ENCODE results near the gene PYY. TPM values are rescaled to one million over a fixed set of nuclear protein-coding genes. Genes with fewer than 3 reads are reported as not detected.

Gene PYY
- total RNA-seq, 2 experiments from 2014 or later = not detected

DNA sequence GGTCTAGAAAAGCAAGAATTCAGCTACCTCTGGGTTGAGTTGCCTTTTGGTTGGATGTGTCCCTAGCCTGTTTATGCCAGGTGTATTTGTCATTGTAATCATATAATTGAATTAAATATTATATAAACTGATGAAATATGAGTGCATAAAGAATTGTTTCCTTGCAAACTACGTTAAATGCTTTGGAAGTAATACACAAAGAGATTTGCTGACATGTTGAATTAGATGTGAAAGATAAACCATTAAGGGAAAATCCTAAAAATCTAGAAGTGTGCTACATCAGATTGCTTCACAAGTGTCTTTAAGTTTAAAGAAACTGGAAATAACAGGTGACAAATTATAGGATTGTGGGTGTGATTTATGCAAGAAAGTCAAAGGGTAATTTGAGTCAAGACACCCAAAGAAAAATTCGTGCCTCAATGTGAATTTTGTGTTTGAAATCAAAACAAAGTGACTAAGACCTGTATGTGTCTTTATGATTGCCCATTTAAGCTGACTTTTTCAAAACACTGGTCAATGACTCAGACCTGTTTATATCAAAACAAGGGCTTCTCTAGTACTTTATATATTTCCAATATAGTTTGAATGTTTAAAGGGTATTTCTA is 5.1 kb upstream of the PYY start:
- no peak for DNase-seq (ENCODE audit: low spot score)
- H3K79me2 ChIP-seq (ENCODE audit: insufficient read depth, low read depth, low read length) = no peaks in the 10 kb centered on the region
- no peak overlapping the region for H3K4me2 ChIP-seq (ENCODE audit: low read length)
- H3K9me2 ChIP-seq (ENCODE audit: insufficient read depth, low read length) = no peaks in the 10 kb centered on the region
- H3K4me1 ChIP-seq (ENCODE audit: insufficient read depth, low read length, poor library complexity, severe bottlenecking) = no peaks in the 10 kb centered on the region
- H3K36me3 ChIP-seq (ENCODE audit: insufficient read depth, low read length) = no peaks in the 10 kb centered on the region
- no peaks in the 10 kb centered on the region for H4K20me1 ChIP-seq (ENCODE audit: insufficient read depth, low read length)
- H3K27ac ChIP-seq (ENCODE audit: low read depth, low read length, poor library complexity, severe bottlenecking) = no peak overlapping the region
- ChIA-PET CTCF (ENCODE audit: unreplicated experiment) (no interaction called here), POLR2A (no interaction called here)
- intact Hi-C loops (cut with micrococcal nuclease; ENCODE audit: unreplicated experiment) = no loop called here
- no TSS peak for BruUV-seq (replicated peaks)
- no peak overlapping the region for H2AFZ ChIP-seq (ENCODE audit: low read length)
- no peaks in the 10 kb centered on the region for H3K9me3 ChIP-seq (ENCODE audit: low read length)
- H3K4me3 ChIP-seq (ENCODE audit: low read depth, low read length, poor library complexity, severe bottlenecking) = no peak overlapping the region
- TF ChIP-seq, protein P1, sequence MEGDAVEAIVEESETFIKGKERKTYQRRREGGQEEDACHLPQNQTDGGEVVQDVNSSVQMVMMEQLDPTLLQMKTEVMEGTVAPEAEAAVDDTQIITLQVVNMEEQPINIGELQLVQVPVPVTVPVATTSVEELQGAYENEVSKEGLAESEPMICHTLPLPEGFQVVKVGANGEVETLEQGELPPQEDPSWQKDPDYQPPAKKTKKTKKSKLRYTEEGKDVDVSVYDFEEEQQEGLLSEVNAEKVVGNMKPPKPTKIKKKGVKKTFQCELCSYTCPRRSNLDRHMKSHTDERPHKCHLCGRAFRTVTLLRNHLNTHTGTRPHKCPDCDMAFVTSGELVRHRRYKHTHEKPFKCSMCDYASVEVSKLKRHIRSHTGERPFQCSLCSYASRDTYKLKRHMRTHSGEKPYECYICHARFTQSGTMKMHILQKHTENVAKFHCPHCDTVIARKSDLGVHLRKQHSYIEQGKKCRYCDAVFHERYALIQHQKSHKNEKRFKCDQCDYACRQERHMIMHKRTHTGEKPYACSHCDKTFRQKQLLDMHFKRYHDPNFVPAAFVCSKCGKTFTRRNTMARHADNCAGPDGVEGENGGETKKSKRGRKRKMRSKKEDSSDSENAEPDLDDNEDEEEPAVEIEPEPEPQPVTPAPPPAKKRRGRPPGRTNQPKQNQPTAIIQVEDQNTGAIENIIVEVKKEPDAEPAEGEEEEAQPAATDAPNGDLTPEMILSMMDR (conservative IDR thresholded peaks at IDR 0.05; ENCODE audit: low read length) = no peak
- TF ChIP-seq EZH2phosphoT487 (IDR thresholded peaks at IDR 0.05; ENCODE audit: borderline replicate concordance, low read depth, low read length) = no peak

DNA sequence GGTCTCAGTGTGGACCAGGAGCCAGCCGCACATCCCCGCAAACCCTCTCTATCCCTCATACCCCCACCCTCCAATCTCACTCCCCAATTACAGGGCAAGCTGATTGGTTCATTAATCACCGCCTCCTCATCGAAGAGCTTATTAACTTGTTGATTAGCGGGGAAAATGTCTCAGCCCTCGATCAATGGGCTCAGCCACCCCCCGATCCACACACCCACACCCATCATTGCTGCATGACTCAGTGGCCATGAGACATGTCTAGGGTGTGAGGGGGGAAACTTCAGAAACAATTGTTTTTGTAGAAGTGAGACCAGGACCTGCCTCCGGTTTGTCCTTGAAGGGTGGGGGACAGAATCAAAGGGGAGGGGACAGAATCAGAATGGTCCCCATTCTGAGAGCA is 2.5 kb upstream of the PYY start:
- POLR2A ChIA-PET = interaction anchor here (0.6 kb wide), 1 partner anchor 114 kb away, joined by 5 read pairs; no protein-coding TSS in a partner anchor
- no peak overlapping the region for H3K4me2 ChIP-seq (ENCODE audit: low read length)
- no peak for TF ChIP-seq EZH2phosphoT487 (IDR thresholded peaks at IDR 0.05; ENCODE audit: borderline replicate concordance, low read depth, low read length)
- H2AFZ ChIP-seq (ENCODE audit: low read length) = no peak overlapping the region
- BruUV-seq (replicated peaks) = no TSS peak
- H3K79me2 ChIP-seq (ENCODE audit: insufficient read depth, low read depth, low read length) = no peaks in the 10 kb centered on the region
- CTCF ChIA-PET (ENCODE audit: unreplicated experiment) = no interaction called here
- H3K9me2 ChIP-seq (ENCODE audit: insufficient read depth, low read length) = no peaks in the 10 kb centered on the region
- no peak for DNase-seq (ENCODE audit: low spot score)
- no peaks in the 10 kb centered on the region for H4K20me1 ChIP-seq (ENCODE audit: insufficient read depth, low read length)
- intact Hi-C loops (cut with micrococcal nuclease; ENCODE audit: unreplicated experiment) = no loop called here
- no peaks in the 10 kb centered on the region for H3K9me3 ChIP-seq (ENCODE audit: low read length)
- no peaks in the 10 kb centered on the region for H3K36me3 ChIP-seq (ENCODE audit: insufficient read depth, low read length)
- no peak overlapping the region for H3K27ac ChIP-seq (ENCODE audit: low read depth, low read length, poor library complexity, severe bottlenecking)
- H3K4me3 ChIP-seq (ENCODE audit: low read depth, low read length, poor library complexity, severe bottlenecking) = no peak overlapping the region
- no peaks in the 10 kb centered on the region for H3K4me1 ChIP-seq (ENCODE audit: insufficient read depth, low read length, poor library complexity, severe bottlenecking)

DNA sequence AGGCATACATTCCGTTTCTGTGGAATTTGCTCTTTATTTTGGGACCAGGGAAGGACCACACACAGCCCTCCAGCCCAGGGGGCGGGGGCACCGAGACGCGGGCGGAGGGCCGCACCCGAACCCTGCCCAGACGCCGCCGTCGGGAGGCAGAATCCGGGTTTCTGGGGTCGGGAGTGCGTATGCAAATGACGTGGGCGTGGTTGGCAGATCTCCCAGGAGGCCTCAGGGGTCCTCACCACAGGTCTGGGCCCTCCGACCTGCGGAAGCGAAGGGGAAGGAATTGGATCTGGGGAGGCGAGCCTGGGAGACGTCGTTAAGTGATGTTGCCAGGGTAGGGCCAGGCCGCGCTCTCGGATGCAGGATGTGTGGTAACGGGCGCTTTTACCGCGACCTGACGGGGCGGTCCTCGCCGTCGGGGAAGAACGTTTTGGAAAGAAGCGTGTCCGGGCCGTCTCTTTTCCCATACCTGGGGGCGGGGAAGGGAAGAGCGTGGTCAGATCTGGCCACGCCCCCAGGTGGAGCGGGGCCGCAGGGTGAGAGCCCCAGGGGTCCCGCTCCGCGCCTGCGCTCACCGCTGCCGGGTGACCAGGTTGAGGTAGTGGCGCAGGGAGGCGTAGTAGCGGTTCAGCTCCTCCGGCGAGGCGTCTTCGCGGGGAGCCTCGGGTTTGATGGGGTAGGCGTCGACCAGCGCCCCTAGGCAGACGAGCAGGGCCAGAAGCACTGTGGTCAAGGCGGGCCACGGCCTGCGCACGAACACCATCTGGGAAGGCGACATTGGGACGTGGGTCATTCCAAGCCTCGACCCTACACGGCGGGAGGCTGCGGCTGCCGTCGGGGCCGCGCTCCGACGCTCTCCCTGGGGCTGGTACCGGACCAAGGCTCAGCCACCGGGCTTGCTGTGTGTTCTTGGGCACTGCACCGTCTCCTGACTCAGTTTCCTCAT is 745 bp downstream of the PYY start:
- POLR2A ChIA-PET = no interaction called here
- no peak overlapping the region for H3K4me2 ChIP-seq (ENCODE audit: low read length)
- no peaks in the 10 kb centered on the region for H3K9me3 ChIP-seq (ENCODE audit: low read length)
- H3K79me2 ChIP-seq (ENCODE audit: insufficient read depth, low read depth, low read length) = no peaks in the 10 kb centered on the region
- DNase-seq (ENCODE audit: low spot score) = no peak
- H3K36me3 ChIP-seq (ENCODE audit: insufficient read depth, low read length) = no peaks in the 10 kb centered on the region
- H2AFZ ChIP-seq (ENCODE audit: low read length) = no peak overlapping the region
- TF ChIP-seq, protein P1 (conservative IDR thresholded peaks at IDR 0.05; ENCODE audit: low read length) = no peak
- H3K9me2 ChIP-seq (ENCODE audit: insufficient read depth, low read length) = no peaks in the 10 kb centered on the region
- H3K4me1 ChIP-seq (ENCODE audit: insufficient read depth, low read length, poor library complexity, severe bottlenecking) = no peaks in the 10 kb centered on the region
- no peak overlapping the region for H3K27ac ChIP-seq (ENCODE audit: low read depth, low read length, poor library complexity, severe bottlenecking)
- no peaks in the 10 kb centered on the region for H4K20me1 ChIP-seq (ENCODE audit: insufficient read depth, low read length)
- CTCF ChIA-PET (ENCODE audit: unreplicated experiment) = no interaction called here
- BruUV-seq (replicated peaks) = no TSS peak
- intact Hi-C loops (cut with micrococcal nuclease; ENCODE audit: unreplicated experiment) = no loop called here
- no peak overlapping the region for H3K4me3 ChIP-seq (ENCODE audit: low read depth, low read length, poor library complexity, severe bottlenecking)
